Measurements from ENCODE around the gene TSKU.
A peak's percentile ranks its signal among the peaks of the same experiment; 100 is the strongest.
"Not testable (repeated sequence)": the region's sequence is repeated elsewhere in the genome, so short reads cannot be mapped to it uniquely, and the experiment has no call there.

TSKU gene

DNA sequence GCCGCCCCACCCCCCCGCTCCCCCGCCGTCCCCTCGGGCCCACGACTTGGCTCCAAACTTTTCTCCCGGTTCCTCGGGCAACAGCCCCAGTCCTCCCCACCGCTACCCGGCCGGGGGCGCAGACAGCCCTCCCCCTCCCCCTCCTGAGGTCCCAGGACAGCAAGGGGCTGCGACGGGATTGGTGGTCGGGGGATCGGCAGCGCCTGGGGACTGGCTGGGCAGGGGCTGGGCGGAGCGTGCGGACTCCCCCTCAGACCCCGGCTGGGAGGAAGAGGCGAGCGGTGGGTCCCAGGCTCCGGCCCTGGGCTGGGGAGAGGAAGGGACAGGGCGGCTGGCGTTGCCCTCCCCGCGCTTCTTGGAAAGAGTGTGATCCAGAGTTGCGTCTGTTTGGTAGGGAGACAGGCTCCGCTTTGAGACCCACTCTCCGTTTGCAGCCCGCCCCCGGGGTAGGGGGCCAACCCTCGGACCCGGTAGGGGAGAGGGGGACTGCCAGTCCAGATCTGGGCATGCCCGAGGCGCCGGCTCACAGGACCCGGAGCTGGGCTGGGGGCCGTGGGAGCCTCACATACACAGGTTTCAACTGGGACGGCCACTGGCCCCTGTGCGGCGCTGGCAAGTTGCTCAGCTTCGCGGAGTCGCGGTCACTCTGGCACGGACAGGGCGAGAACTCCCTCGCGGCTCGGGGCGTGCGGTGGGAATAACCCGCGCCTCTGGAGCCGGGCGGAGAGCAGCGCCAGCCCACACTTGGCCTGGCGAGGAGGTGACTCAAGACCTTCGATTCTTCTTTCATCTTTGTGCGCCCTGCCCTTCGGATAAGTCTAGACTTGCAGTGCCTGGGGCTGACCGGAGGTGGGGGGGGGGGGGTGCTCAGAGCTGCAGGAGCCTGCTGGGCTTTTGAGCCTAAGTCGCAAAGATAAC lies 999 bp downstream of the TSKU start:
- peak overlapping the region; percentile 87 for H3K4me3 ChIP-seq (ENCODE audit: low read length)
- DNase-seq (ENCODE audit: low read depth, low spot score), result no peak

DNA sequence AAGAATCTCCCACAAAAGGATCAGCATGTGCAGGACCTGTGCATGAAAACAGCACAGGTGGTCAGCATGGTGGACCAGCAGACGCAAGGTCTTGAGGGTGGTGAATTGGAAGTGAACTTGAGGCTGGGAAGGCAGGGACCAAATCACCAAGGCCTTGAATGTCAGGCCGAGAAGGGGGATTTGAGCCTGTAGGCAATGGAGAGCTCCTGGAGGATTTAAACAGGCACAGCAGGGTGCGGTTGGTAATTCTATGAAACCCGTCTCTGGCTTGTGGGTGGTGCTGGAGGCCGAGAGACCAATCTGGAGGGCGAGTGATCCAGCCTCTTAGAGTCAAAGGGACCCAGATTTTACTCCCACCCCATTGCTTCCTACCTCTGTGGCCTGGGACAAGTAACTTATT lies 2.4 kb downstream of the TSKU start:
- no peak for DNase-seq (ENCODE audit: low read depth, low spot score)
- no peak overlapping the region for H3K4me3 ChIP-seq (ENCODE audit: low read length)

DNA sequence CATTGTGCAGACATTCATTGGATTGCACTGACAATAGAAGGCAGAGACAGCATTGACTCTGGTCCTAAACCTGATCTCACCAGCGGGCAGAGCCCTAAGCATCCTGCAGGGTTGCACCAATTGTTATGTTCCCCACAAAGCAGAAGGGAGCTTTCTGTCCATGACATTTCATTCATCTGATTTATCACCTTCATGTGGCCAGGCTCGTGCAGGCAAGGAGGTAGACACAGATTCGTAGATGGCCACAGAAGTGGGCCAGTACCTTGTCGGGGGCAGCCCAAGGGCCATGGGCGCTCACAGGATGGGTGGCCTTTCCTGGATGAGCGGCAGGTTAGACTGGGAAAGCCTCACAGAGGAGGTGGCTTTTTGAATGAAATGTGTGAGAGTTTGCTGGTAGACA lies 2.9 kb downstream of the TSKU start:
- no peak overlapping the region for H3K4me3 ChIP-seq (ENCODE audit: low read length)
- DNase-seq (ENCODE audit: low read depth, low spot score), result no peak

DNA sequence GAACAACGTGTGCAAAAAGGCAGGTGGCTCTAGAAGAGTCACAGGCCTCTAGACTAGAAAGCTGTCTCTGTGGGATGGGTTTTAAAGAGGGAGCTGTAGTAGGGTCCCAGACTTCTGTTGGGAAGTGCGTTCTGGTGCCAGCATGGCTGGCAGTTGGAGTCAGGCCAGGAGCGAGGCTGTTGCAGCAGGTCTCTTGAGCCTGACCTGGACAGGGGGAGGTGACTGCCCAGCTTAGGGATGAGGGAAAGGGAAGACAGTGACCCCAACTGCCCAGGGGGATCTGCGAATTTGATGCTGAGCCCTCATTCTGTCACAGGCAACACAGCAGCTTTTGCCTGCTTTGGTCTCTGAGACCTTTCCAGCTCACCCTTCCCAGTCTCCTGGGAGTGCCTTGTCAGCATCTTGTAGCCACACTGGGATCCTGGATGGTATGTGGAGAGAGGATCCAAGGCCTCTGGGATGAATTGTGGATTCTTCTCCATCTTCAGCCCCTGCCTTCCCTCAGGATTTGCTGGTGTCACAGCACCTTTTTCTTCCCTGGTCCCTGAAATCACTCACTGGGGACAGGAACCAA lies 3.4 kb downstream of the TSKU start:
- DNase-seq (ENCODE audit: low read depth, low spot score), result no peak
- no peak overlapping the region for H3K4me3 ChIP-seq (ENCODE audit: low read length)

DNA sequence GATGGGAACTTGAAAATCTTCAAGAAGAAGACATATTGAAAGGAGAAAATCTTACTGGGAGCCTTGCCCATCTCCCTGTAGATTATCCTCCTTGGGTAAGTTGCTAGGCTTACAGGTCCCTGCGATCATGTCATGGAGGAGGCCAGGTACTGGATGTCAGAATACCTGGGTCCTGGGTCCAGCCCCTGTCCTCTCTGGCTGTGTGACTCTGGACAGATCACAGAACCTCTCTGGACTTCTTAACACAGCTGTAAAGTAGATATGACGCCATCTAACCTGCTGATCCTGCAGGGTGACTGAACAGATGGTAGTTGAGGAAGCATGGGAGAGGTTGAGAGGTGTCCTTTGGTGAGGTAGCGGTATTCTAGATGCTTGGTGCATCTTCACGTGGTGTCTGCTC lies 4.1 kb downstream of the TSKU start:
- DNase-seq (ENCODE audit: low read depth, low spot score), result no peak
- H3K4me3 ChIP-seq (ENCODE audit: low read length), result no peak overlapping the region

DNA sequence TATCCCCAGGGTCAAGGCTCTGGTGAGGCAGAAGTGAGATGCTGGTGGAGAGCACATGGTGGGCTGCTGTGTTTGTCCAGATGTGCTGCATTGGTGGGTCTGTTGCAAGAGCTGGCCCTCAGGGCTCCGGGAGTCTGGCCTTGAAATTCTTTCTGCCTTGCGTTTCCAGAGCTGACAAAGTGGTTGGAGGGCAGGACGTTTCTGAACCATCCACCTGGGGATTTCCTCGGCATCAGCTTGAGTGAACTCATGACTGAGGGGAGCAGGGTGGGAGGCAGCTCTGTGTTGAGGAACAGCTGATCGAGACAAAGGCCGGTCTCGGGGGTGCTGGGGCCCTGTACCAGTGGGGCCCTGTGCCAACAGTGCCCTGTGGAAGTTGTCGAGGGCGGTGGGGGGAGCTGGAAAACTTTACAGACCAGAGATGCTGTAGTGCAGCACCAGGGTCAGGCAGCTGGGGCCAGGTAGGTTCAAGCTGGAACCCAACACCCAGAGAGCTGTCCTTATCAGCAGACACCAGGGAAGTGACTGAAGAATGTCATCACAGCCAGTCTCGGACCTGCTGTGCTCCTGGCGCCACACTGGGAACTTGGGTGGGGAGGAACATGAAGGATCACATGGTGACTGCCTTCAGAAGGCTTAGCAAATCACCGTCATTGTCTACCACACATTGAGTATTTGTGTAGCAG lies 4.9 kb downstream of the TSKU start:
- H3K4me3 ChIP-seq (ENCODE audit: low read length), result no peak overlapping the region
- no peak for DNase-seq (ENCODE audit: low read depth, low spot score)

DNA sequence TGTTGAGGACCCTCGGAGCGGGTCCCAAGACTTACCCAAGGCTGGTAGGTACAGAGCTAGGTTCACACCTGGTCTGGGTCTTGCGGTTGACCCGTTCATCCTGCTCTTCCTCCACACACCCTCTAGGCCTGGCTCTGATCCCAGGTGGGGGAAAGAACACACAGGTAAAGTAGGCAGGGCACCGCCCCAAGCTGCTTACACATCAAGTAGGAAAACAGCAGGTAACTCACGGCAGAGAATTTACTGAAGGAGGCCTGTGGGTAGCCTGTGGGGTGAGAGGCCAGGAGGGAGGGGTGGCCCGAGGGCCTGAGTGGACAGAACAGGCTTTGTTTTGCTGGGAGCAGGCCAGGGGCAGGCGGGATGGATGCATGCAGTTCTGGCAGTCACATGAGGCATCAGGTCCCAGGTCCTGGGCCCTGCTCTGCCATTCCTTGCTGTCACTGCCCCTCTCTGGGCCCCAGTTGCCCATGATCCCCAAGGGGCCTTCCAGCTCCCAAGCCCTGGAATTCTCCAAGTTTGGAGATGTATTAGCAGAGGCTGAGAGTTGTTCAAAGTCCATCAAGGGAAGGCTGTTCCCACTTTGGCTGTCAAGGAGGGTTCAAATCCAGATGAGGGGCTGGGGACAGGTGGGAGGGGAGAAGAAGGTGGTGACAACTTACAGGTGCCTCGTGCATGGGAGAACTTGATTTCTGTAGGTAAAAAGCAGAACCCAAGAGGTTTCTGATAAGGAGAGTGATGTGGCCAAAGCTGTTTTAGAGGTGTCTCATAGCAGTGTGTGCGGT lies 5.7 kb downstream of the TSKU start:
- no peak for DNase-seq (ENCODE audit: low read depth, low spot score)
- H3K4me3 ChIP-seq (ENCODE audit: low read length), result no peak overlapping the region

DNA sequence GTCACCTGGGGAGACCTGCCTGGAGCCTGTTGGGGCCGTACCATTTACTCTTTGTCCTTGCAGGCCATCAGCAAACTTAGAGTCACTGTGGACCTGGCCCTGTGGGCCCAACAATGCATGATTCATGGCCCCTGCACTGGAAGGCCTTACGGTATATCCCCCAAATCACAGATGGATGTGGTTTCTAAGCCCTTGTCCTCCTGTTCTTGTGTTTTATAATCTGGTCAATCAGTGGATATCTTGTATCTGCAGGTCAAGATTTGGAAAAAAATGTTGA lies 6.2 kb downstream of the TSKU start:
- no peak for DNase-seq (ENCODE audit: low read depth, low spot score)
- H3K4me3 ChIP-seq (ENCODE audit: low read length), result no peak overlapping the region

DNA sequence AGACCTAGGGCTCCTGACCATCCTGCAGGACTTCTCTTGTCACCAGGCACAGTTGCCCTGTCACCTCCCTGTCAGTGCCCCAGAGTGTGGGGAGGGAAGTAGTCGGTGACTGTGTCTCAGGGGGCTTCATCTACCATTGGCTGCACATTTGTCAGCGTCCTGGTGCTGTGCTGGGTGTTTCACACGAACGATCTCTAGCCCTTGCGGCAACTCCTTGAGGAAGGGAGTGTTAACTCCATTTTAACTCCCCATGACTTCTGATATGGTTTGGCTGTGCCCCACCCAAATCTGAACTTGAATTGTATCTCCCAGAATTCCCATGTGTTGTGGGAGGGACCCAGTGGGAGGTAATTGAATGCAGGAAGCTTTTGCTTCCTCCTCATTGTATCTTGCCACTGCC lies 7.1 kb downstream of the TSKU start:
- no peak overlapping the region for H3K4me3 ChIP-seq (ENCODE audit: low read length)
- DNase-seq (ENCODE audit: low read depth, low spot score), result no peak

DNA sequence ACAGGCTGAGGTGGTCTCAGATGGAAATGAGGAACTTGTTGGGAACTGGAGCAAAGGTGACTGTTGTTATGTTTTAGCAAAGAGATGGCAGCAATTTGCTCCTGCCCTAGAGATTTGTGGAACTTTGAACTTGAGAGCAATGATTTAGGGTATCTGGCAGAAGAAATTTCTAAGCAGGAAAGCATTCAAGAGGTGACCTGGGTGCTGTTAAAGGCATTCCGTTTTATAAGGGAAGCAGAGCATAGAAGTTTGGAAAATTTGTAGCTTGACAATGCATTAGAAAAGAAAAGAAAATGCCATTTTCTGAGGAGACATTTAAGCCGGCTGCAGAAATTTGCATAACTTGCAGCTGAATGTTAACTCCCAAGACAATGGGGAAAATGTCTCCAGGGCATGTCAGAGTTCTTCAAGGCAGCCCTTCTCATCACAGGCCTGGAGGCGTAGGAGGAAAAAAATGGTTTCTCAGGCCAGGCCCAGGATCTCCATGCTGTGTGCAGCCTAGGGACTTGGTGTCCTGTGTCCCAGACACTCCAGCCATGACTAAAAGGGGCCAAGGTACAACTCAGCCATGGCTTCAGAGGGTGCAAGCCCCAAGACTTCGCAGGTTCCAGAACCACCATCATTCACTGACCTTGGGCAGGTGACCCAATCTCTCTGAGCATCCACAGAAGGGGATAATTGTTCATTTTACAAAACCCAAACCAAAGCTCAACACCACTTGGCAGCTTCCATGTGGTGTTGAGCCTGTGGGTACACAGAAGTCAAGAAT lies 8.0 kb downstream of the TSKU start:
- DNase-seq (ENCODE audit: low read depth, low spot score); H3K4me3 ChIP-seq (ENCODE audit: low read length): not testable (repeated sequence)

DNA sequence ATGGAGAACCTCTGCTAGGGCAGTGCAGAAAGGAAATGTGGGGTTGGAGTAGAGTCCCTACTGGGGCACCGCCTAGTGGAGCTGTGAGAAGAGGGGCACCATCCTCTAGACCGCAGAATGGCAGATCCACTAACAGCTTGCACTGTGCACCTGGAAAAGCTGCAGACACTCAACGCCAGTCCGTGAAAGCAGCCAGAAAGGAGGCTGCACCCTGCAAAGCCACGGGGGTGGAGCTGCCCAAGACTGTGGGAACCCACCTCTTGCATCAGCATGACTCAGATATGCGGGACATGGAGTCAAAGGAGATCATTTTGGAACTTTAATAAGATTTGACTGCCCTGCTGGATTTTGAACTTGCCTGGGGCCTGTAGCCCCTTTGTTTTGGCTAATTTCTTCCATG lies 8.7 kb downstream of the TSKU start:
- H3K4me3 ChIP-seq (ENCODE audit: low read length), result no peak overlapping the region
- DNase-seq (ENCODE audit: low read depth, low spot score), result no peak

DNA sequence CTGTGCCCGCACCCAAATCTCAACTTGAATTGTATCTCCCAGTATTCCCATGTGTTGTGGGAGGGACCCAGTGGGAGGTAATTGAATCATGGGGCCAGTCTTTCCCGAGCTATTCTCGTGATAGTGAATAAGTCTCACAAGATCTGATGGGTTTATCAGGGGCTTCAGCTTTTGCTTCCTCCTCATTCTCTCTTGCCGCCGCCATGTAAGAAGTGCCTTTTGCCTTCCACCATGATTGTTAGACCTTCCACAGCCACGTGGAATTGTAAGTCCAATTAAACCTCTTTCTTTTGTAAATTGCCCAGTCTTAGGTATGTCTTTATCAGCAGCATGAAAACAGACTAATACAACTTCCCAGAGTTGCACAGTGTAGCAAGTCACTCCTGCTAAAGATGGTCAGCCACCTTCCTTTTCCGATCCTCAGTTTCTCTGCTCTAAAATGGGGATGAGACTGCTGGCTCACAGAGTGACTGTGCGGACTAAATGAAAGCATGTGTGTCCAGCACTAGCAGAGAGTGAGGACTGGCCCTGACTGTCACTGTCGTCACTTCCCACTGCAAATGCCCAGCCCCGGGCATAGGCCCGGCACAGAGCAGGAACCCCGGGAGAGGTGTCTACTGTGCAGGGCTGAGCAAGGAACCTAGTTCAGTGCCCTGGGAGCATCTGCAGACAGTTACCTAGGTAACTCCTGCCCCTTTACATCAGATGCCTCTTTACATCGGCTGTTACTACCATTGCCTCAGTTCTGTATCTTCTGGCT lies 9.5 kb downstream of the TSKU start:
- H3K4me3 ChIP-seq (ENCODE audit: low read length), result no peak overlapping the region
- no peak for DNase-seq (ENCODE audit: low read depth, low spot score)

DNA sequence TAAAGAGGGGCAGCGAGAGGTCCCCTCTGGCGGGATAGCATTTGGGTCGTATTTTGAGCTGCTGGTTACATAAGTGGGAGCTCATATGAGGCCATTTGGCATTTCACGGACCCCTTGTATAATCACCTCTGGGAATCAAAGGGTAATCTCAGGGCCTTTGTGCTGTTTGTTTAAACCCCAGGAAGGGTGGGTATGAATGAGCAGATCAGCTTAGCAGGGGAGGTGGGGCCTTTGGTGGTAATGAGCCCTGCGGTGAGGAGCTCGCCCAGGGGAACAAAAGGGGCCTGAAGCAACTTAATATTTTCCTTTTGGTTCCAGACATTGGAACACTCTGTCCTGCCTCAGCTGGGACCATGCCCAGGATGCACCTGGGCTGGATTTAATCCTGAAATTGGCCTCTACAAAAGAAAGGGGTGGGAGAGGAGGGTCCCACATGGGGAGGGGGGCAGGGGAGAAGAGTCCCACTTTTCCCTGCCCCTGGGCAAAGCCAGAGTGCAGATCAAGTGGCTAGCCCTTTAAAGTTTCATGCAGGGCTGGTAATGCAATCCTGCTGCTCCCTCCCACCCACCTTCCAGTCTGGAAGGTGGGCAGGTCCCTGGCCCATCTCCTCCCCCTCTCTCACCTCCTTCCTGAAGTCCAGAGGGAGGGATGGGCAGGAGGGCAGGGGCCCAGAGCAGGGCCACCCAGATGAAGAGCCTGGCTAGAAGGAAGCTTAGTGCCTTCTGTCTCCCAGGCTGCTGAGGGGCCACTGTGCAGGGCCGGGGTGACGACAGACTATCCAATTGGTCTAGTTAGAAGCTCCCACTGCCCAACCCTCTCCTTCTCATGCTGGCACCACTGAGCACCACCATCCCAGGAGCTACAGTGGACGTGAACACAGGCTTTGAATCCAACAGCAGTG lies 10.5 kb downstream of the TSKU start:
- no peak for DNase-seq (ENCODE audit: low read depth, low spot score)

DNA sequence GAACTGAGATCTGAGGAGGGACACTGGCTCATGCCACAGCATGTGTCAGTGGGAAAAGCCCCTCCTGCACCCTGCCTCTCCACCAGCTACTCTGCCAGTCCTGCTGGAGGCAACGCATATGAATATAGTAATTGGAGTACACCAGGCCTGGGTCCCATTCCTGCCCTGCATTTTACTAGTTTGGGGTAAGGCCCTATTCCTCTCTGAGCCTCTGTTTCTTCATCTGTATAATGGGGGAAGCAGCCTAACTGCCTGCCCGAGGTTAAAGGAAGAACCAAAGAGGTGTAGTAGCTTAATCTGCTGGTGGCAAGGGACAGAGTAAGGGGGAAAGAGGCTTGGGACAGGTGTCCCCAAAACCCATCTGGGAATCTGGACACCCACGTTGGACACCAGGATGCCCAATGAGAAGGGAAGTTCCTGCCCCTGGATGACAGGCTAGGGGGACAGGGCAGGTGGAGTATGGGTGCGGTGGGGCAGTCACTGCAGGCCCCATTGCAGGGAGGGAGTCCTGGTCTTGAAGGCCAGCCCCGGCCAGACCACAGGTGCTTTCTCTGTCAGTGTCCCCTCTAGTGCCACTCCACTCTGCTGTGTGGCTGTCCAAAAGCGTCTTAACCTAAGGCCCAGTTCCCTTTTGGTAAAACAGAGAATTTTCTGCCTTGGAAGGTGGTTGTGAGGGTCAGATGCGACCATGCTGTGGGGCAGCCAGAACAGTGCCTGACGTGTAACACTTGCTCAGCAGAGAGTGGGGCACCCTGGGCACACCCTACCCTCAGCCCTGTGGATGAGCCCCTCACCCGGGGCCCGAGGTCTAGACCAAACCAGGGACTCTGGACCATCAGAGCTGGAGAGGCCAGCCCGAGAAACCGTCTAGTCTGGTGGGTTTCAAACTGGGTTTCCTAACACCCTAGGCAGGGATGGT lies 11.5 kb downstream of the TSKU start:
- no peak overlapping the region for H3K4me3 ChIP-seq (ENCODE audit: low read length)
- no peak for DNase-seq (ENCODE audit: low read depth, low spot score)

More for the DNA sequence above, 10.5 kb downstream of the TSKU start:
- no peak overlapping the region for H3K4me3 ChIP-seq (ENCODE audit: low read length)

DNA sequence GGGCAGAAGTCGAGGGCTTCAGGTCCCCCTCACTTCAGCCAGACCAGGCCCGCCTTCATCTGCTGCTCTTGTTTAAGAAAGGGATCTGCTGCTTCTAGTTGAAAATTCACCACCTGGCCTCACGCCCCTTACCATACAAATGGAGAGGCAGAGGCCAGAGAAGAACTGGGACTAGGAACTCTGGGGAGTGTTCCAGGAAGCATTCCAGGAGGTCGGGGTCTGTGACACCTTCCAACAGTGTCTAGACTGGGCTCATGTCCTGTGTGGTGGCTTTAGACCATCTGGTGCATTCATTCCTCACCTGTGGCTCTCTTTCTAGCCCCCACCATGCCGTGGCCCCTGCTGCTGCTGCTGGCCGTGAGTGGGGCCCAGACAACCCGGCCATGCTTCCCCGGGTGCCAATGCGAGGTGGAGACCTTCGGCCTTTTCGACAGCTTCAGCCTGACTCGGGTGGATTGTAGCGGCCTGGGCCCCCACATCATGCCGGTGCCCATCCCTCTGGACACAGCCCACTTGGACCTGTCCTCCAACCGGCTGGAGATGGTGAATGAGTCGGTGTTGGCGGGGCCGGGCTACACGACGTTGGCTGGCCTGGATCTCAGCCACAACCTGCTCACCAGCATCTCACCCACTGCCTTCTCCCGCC lies 12.3 kb downstream of the TSKU start:
- no peak for DNase-seq (ENCODE audit: low read depth, low spot score)
- no peak overlapping the region for H3K4me3 ChIP-seq (ENCODE audit: low read length)

DNA sequence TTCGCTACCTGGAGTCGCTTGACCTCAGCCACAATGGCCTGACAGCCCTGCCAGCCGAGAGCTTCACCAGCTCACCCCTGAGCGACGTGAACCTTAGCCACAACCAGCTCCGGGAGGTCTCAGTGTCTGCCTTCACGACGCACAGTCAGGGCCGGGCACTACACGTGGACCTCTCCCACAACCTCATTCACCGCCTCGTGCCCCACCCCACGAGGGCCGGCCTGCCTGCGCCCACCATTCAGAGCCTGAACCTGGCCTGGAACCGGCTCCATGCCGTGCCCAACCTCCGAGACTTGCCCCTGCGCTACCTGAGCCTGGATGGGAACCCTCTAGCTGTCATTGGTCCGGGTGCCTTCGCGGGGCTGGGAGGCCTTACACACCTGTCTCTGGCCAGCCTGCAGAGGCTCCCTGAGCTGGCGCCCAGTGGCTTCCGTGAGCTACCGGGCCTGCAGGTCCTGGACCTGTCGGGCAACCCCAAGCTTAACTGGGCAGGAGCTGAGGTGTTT lies 12.8 kb downstream of the TSKU start:
- H3K4me3 ChIP-seq (ENCODE audit: low read length), result no peak overlapping the region
- DNase-seq (ENCODE audit: low read depth, low spot score), result no peak

Measured in Jurkat, Clone E6-1 (cell line).